ENCODE results near the gene FIGN. TPM values are rescaled to one million over a fixed set of nuclear protein-coding genes. Genes with fewer than 3 reads are reported as not detected.

FIGN gene
- total RNA-seq, 2 donors from 2014 or later: 18.6 to 20.5 TPM

GRCh38 chr2:163778045-163778781 is 42.4 kb upstream of the FIGN start:
- no peak overlapping the region for H3K4me3 Mint-ChIP-seq
- TF ChIP-seq, protein P1, sequence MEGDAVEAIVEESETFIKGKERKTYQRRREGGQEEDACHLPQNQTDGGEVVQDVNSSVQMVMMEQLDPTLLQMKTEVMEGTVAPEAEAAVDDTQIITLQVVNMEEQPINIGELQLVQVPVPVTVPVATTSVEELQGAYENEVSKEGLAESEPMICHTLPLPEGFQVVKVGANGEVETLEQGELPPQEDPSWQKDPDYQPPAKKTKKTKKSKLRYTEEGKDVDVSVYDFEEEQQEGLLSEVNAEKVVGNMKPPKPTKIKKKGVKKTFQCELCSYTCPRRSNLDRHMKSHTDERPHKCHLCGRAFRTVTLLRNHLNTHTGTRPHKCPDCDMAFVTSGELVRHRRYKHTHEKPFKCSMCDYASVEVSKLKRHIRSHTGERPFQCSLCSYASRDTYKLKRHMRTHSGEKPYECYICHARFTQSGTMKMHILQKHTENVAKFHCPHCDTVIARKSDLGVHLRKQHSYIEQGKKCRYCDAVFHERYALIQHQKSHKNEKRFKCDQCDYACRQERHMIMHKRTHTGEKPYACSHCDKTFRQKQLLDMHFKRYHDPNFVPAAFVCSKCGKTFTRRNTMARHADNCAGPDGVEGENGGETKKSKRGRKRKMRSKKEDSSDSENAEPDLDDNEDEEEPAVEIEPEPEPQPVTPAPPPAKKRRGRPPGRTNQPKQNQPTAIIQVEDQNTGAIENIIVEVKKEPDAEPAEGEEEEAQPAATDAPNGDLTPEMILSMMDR (conservative IDR thresholded peaks at IDR 0.05): no peak
- no peak overlapping the region for H3K27ac ChIP-seq (ENCODE audit: low read depth, low read length)

DNA sequence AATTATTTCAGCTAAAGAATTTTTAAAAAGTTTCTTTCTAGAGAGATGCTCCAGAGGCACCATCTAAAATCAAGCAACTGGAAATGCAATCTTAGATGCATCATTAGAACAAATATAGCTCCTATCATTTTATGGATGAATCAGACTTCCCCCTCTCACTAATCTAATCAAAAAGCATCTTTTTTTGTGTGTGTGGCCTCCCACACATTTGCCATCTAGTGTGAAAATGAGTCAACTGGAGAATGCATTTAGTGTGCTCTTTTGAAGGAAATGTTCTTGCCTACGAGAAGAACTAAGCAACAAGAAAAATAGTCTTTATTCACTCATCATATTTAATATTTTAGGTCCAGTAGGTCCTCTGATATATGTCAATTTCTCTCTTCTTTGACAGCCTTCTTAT is 39.5 kb upstream of the FIGN start:
- Mint-ChIP-seq H3K36me3 (ENCODE audit: low read depth) (no peaks in the 10 kb centered on the region), H3K27me3 (ENCODE audit: insufficient read depth) (no peaks in the 10 kb centered on the region), H3K27ac (no peak overlapping the region), H3K4me1 (no peaks in the 10 kb centered on the region), H3K9me3 (no peaks in the 10 kb centered on the region), H3K4me3 (no peak overlapping the region)
- Histone ChIP-seq H3K36me3 (ENCODE audit: control insufficient read depth, insufficient read depth, low read length) (no peaks in the 10 kb centered on the region), H3K4me3 (ENCODE audit: low read length) (no peak overlapping the region), H3K27me3 (ENCODE audit: control insufficient read depth, insufficient read depth, low read length, poor library complexity, severe bottlenecking) (no peaks in the 10 kb centered on the region), H3K4me1 (ENCODE audit: control insufficient read depth, insufficient read depth, low read length) (no peaks in the 10 kb centered on the region), H3K27ac (ENCODE audit: low read depth, low read length) (no peak overlapping the region), H3K9me3 (ENCODE audit: control insufficient read depth, low read length) (no peaks in the 10 kb centered on the region), H3K9ac (ENCODE audit: extremely low read depth, low read length, poor library complexity, severe bottlenecking) (no peak overlapping the region)
- TF ChIP-seq, protein P1 (conservative IDR thresholded peaks at IDR 0.05): no peak
- no peak for DNase-seq
- no CpG with 5 or more reads among the region's 1 CpG for WGBS, 2 experiments (ENCODE audit: insufficient coverage in 1 of 2, insufficient read length in 1 of 2)

More at GRCh38 chr2:163778045-163778781, 42.4 kb upstream of the FIGN start:
- no peak overlapping the region for H3K27ac Mint-ChIP-seq
- Histone ChIP-seq H3K9me3 (ENCODE audit: control insufficient read depth, low read length) (no peaks in the 10 kb centered on the region), H3K4me1 (ENCODE audit: control insufficient read depth, insufficient read depth, low read length) (no peaks in the 10 kb centered on the region), H3K27me3 (ENCODE audit: control insufficient read depth, insufficient read depth, low read length, poor library complexity, severe bottlenecking) (no peaks in the 10 kb centered on the region), H3K4me3 (ENCODE audit: low read length) (no peak overlapping the region), H3K9ac (ENCODE audit: extremely low read depth, low read length, poor library complexity, severe bottlenecking) (no peak overlapping the region), H3K36me3 (ENCODE audit: control insufficient read depth, insufficient read depth, low read length) (no peaks in the 10 kb centered on the region)
- 90 to 92% methylated on average over 4 to 5 of the region's 5 CpGs for WGBS, 2 experiments (ENCODE audit: insufficient coverage in 1 of 2, insufficient read length in 1 of 2)
- DNase-seq: no peak
- H3K27me3 Mint-ChIP-seq (ENCODE audit: insufficient read depth): no peaks in the 10 kb centered on the region
- H3K9me3 Mint-ChIP-seq: no peaks in the 10 kb centered on the region
- no peaks in the 10 kb centered on the region for H3K36me3 Mint-ChIP-seq (ENCODE audit: low read depth)
- H3K4me1 Mint-ChIP-seq: no peaks in the 10 kb centered on the region

- H3K4me1 Mint-ChIP-seq: no peaks in the 10 kb centered on the region
- no peak for DNase-seq
- Histone ChIP-seq H3K9me3 (ENCODE audit: control insufficient read depth, low read length) (no peaks in the 10 kb centered on the region), H3K36me3 (ENCODE audit: control insufficient read depth, insufficient read depth, low read length) (no peaks in the 10 kb centered on the region), H3K4me1 (ENCODE audit: control insufficient read depth, insufficient read depth, low read length) (no peaks in the 10 kb centered on the region), H3K27ac (ENCODE audit: low read depth, low read length) (no peak overlapping the region), H3K9ac (ENCODE audit: extremely low read depth, low read length, poor library complexity, severe bottlenecking) (no peak overlapping the region), H3K27me3 (ENCODE audit: control insufficient read depth, insufficient read depth, low read length, poor library complexity, severe bottlenecking) (no peaks in the 10 kb centered on the region), H3K4me3 (ENCODE audit: low read length) (no peak overlapping the region)
- no peaks in the 10 kb centered on the region for H3K9me3 Mint-ChIP-seq
- H3K4me3 Mint-ChIP-seq: no peak overlapping the region
- WGBS, 2 experiments (ENCODE audit: insufficient coverage in 1 of 2, insufficient read length in 1 of 2): 93% methylated on average over 2 of the region's 2 CpGs; no CpG with 5 or more reads in 1 of the 2 experiments
- no peaks in the 10 kb centered on the region for H3K27me3 Mint-ChIP-seq (ENCODE audit: insufficient read depth)
- no peak overlapping the region for H3K27ac Mint-ChIP-seq
- TF ChIP-seq, protein P1 (conservative IDR thresholded peaks at IDR 0.05): no peak
- H3K36me3 Mint-ChIP-seq (ENCODE audit: low read depth): no peaks in the 10 kb centered on the region
Measured at GRCh38 chr2:163774862-163775261, 39.1 kb upstream of the FIGN start.

Measured in endodermal cell (in vitro differentiated cells).